Endothelial cell of umbilical vein (primary cell): ENCODE measurements around the gene UQCR10. TPM values are rescaled to one million over a fixed set of nuclear protein-coding genes. Genes with fewer than 3 reads are reported as not detected.

Experiments
- BruUV-seq: library from RNA; stranded (reverse); fragments of 400-500 nt; replicated peaks from 2 replicates; lab custom pipeline; 2021; lab: Mats Ljungman, UMichigan
- CTCF ChIA-PET: fragments of 300-600, 350-600 bp; sonication (Branson Sonifier 250); formaldehyde crosslinking; loops from one replicate; lab custom pipeline; 2021; ENCODE audit warnings: antibody characterized with exemption, inconsistent platforms; lab: Charles Lee
- POLR2A ChIA-PET: fragments of 300-600, 350-600 bp; sonication (Branson Sonifier 250); formaldehyde crosslinking; loops from one replicate; lab custom pipeline; 2021; ENCODE audit warnings: antibody characterized with exemption, inconsistent platforms; lab: Charles Lee
- DNase-seq: peaks from one replicate; pipeline ENCODE4 v3.0.0-alpha.2; 2011; ENCODE audit warnings: low read depth, low spot score
- FAIRE-seq: peaks from 2 replicates; lab custom pipeline; 2011; peaks lifted over from hg19 to GRCh38; lab: Jason Lieb, UNC
- H2AFZ ChIP-seq: 2 replicates; pipeline ENCODE4 v1.6.0; 2012; ENCODE audit warnings: low read depth, low read length, control low read depth, inconsistent platforms
- H3K27ac ChIP-seq: 2 replicates; pipeline ENCODE4 v1.5.1; 2011; ENCODE audit warnings: low read depth, mild to moderate bottlenecking, control low read depth, low read length, moderate library complexity; ENCODE audit not compliant: insufficient read depth
- H3K27me3 ChIP-seq, 2 experiments: 2 replicates each; pipeline versions ENCODE4 v1.6.0 to v1.6.1; 2011; ENCODE audit warnings: low read length in 2 of 2, mixed read lengths in 1 of 2; ENCODE audit not compliant: control insufficient read depth in 2 of 2, insufficient read depth in 2 of 2
- H3K36me3 ChIP-seq, 2 experiments: 2 replicates in 1 of 2; 3 replicates in 1 of 2; pipeline ENCODE4 v1.5.1; 2011; ENCODE audit warnings: low read length in 2 of 2, mild to moderate bottlenecking in 1 of 2, moderate library complexity in 1 of 2; ENCODE audit not compliant: control insufficient read depth in 2 of 2, insufficient read depth in 2 of 2; ENCODE audit errors: extremely low read depth in 1 of 2
- H3K4me1 ChIP-seq: 3 replicates; pipeline ENCODE4 v1.5.1; 2011; ENCODE audit warnings: mild to moderate bottlenecking, low read length; ENCODE audit not compliant: control insufficient read depth, insufficient read depth; ENCODE audit errors: extremely low read depth
- H3K4me2 ChIP-seq: 2 replicates; pipeline ENCODE4 v1.6.1; 2011; ENCODE audit warnings: low read length, control low read depth, mixed read lengths; ENCODE audit not compliant: insufficient read depth
- H3K4me3 ChIP-seq, 3 experiments: fragments of 200-600 bp in 1 of 3; sonication (generic), shearing (Covaris generic) in 1 of 3; replicated peaks in 1 of 3; 2 replicates each; pipeline ENCODE4 v1.5.1; 2011 to 2016; ENCODE audit warnings: control low read depth in 3 of 3, low read length in 3 of 3, mild to moderate bottlenecking in 2 of 3, inconsistent platforms in 1 of 3, low read depth in 1 of 3, moderate library complexity in 1 of 3; ENCODE audit not compliant: insufficient read depth in 1 of 3
- H3K79me2 ChIP-seq: 2 replicates; pipeline ENCODE4 v1.6.0; 2012; ENCODE audit warnings: low read length, inconsistent platforms; ENCODE audit not compliant: control insufficient read depth, insufficient read depth
- H3K9ac ChIP-seq: replicated peaks from 2 replicates; pipeline ENCODE3; 2011; ENCODE audit warnings: low read length, control low read depth; ENCODE audit not compliant: insufficient read depth; ENCODE audit errors: extremely low read depth
- H3K9me1 ChIP-seq: replicated peaks from 3 replicates; pipeline ENCODE4 v1.6.0; 2011; ENCODE audit warnings: mild to moderate bottlenecking, low read length; ENCODE audit not compliant: control insufficient read depth, insufficient read depth; ENCODE audit errors: extremely low read depth
- H3K9me3 ChIP-seq: replicated peaks from 2 replicates; pipeline ENCODE4 v1.5.1; 2012; ENCODE audit warnings: low read length, inconsistent platforms; ENCODE audit not compliant: control insufficient read depth, insufficient read depth
- H4K20me1 ChIP-seq: replicated peaks from 2 replicates; pipeline ENCODE3; 2011; ENCODE audit warnings: mild to moderate bottlenecking, low read length; ENCODE audit not compliant: control insufficient read depth, insufficient read depth; ENCODE audit errors: extremely low read depth
- CTCF ChIP-seq, 2 donors: IDR thresholded peaks; 1 replicate in 1 of 2; 2 replicates in 1 of 2; pipeline ENCODE4 v1.5.1; 2011; ENCODE audit warnings: low read length in 2 of 2, mild to moderate bottlenecking in 2 of 2, moderate library complexity in 2 of 2, control low read depth in 1 of 2, inconsistent platforms in 1 of 2, low read depth in 1 of 2; ENCODE audit not compliant: insufficient read depth in 1 of 2; ENCODE audit errors: extremely low read depth in 1 of 2
- EZH2 ChIP-seq: IDR thresholded peaks from 2 replicates; pipeline ENCODE4 v1.6.1; 2012; ENCODE audit warnings: borderline replicate concordance, low read depth, mild to moderate bottlenecking, moderate library complexity, low read length, inconsistent platforms; ENCODE audit not compliant: severe bottlenecking
- FOS ChIP-seq: IDR thresholded peaks from 2 replicates; pipeline ENCODE4 v1.6.1; 2011; ENCODE audit warnings: mild to moderate bottlenecking, low read length, moderate library complexity, borderline replicate concordance; ENCODE audit not compliant: insufficient read depth
- GATA2 ChIP-seq: IDR thresholded peaks from 2 replicates; pipeline ENCODE4 v1.7.0; 2011; ENCODE audit warnings: low read depth, mild to moderate bottlenecking, moderate library complexity, mixed read lengths, low read length; ENCODE audit not compliant: insufficient read length, insufficient read depth
- JUN ChIP-seq: IDR thresholded peaks from 2 replicates; pipeline ENCODE4 v1.6.1; 2011; ENCODE audit warnings: borderline replicate concordance, low read depth; ENCODE audit not compliant: insufficient read length, insufficient read depth
- MAX ChIP-seq: IDR thresholded peaks from 2 replicates; pipeline ENCODE4 v1.6.1; 2011; ENCODE audit not compliant: insufficient read depth, insufficient read length
- MYC ChIP-seq: IDR thresholded peaks from one replicate; pipeline ENCODE4 v1.6.1; 2011; ENCODE audit warnings: mild to moderate bottlenecking, low read depth, low read length
- POLR2A ChIP-seq: IDR thresholded peaks from 2 replicates; pipeline ENCODE4 v1.6.1; 2012; ENCODE audit warnings: low read depth, mild to moderate bottlenecking, control low read depth, low read length
- POLR2AphosphoS5 ChIP-seq: IDR thresholded peaks from 2 replicates; pipeline ENCODE4 v1.6.1; 2012; ENCODE audit warnings: low read depth, mild to moderate bottlenecking, control low read depth, low read length, moderate library complexity; ENCODE audit not compliant: insufficient read depth
- dilution Hi-C: fragments of 300-500 bp; cut with MboI; formaldehyde crosslinking; loops from one replicate; pipeline ENCODE4 v1.15.0; 2019; ENCODE audit warnings: low sequenced_read_pairs; ENCODE audit not compliant: extremely low pct_ligation_motif_present
- intact Hi-C: fragments of 100-400 bp; cut with micrococcal nuclease; formaldehyde crosslinking; loops from one replicate; pipeline ENCODE4 v1.10.0; 2022
- polyA plus RNA-seq, 4 experiments: library from polyadenylated mRNA; depleted of rRNA in 3 of 4; stranded (reverse) in 3 of 4; unstranded in 1 of 4; fragments of >200 nt; gene quantifications; 2 replicates each; pipeline versions ENCODE4 v1.2.1 to v1.2.3, GENCODE V29; 2011 to 2012; ENCODE audit warnings: missing spikeins in 1 of 4
- total RNA-seq: library from RNA; stranded (reverse); gene quantifications from 2 replicates; pipeline ENCODE4 v1.2.3, GENCODE V29; 2021

The UQCR10 gene
- total and polyA plus RNA-seq, 2 donors (not counting 3 experiments of a cell fraction or from before 2014, with no cell fraction given): 96.6 to 196 TPM

- TSS peak; percentile 57 for BruUV-seq
- CTCF ChIA-PET: interaction anchor here (0.8 to 2.0 kb wide), 6 partner anchors 13 to 290 kb away, joined by 3 to 16 read pairs (median 5); no protein-coding TSS in a partner anchor
- dilution Hi-C loops: no loop called here
- no peak for TF ChIP-seq POLR2AphosphoS5
- TF ChIP-seq EZH2: no peak
- TF ChIP-seq POLR2A: no peak
- TF ChIP-seq GATA2: no peak
- no peak for TF ChIP-seq FOS
- no peak for TF ChIP-seq MAX
- TF ChIP-seq CTCF (IDR thresholded peaks at IDR 0.05; ENCODE audit: extremely low read depth in 1 of 2, insufficient read depth in 1 of 2, low read depth in 1 of 2, low read length in 2 of 2): no peak
- no peak for TF ChIP-seq JUN
- TF ChIP-seq MYC: no peak
- no peak overlapping the region for H3K4me2 ChIP-seq
- no peaks in the 10 kb centered on the region for H3K9me1 ChIP-seq
- DNase-seq (no peak), FAIRE-seq (no peak)
- peaks cover 0 to 31% of the 10 kb centered on the region in 2 experiments for H3K36me3 ChIP-seq
- no peaks in the 10 kb centered on the region for H3K9me3 ChIP-seq
- intact Hi-C loops: loop anchor here (10.0 kb wide), 1 partner anchor 286 kb away; the partner anchor contains the start of gene HORMAD2
- no peak overlapping the region for H3K4me3 ChIP-seq
- peak overlapping the region; percentile 1 for H3K9ac ChIP-seq
- POLR2A ChIA-PET: no interaction called here
- H4K20me1 ChIP-seq: no peaks in the 10 kb centered on the region
- H3K79me2 ChIP-seq: no peaks in the 10 kb centered on the region
- peak overlapping the region; percentile 50 for H3K27ac ChIP-seq
- peaks cover 14% of the 10 kb centered on the region for H3K4me1 ChIP-seq
- no peaks in the 10 kb centered on the region for H3K27me3 ChIP-seq
- no peak overlapping the region for H2AFZ ChIP-seq
Observed at GRCh38 chr22:29798801-29799200, 31.6 kb downstream of the UQCR10 start.
